GM19351 (cell line): Measurements from ENCODE around the gene SLC30A3.
"Not testable (repeated sequence)": the region's sequence is repeated elsewhere in the genome, so short reads cannot be mapped to it uniquely, and the experiment has no call there.

ENCODE experiments used
- ATAC-seq: cut with Tn5 transposase; IDR thresholded peaks from one replicate; pipeline ENCODE4 v1.9.1; 2021; ENCODE audit warnings: mild to moderate bottlenecking, moderate library complexity; ENCODE audit not compliant: unreplicated experiment

SLC30A3 gene

GRCh38 chr2:27262379-27263286, at the start of gene SLC30A3:
TSS of gene SLC30A3 (minus strand) at chr2:27263047. CDS start at chr2:27262906, 141 bp downstream.
- ATAC-seq: peak; percentile 63

GRCh38 chr2:27312152-27312551, 49.3 kb upstream of the SLC30A3 start:
- no peak for ATAC-seq

- ATAC-seq: no peak
These were observed 46.8 kb upstream of the SLC30A3 start for GRCh38 chr2:27309651-27310050.

- ATAC-seq: no peak
These were observed 45.6 kb upstream of the SLC30A3 start, which contains the start of gene UCN for GRCh38 chr2:27308359-27308881. TSS of gene UCN (minus strand) at chr2:27308445. CDS start at chr2:27307895, 550 bp downstream.

- no peak for ATAC-seq
These were observed 44.9 kb upstream of the SLC30A3 start for GRCh38 chr2:27307545-27308358.

GRCh38 chr2:27307287-27307544, 44.4 kb upstream of the SLC30A3 start:
- no peak for ATAC-seq

- ATAC-seq: no peak
These were observed 43.9 kb upstream of the SLC30A3 start for GRCh38 chr2:27306573-27307286.

- no peak for ATAC-seq
These were observed 43.3 kb upstream of the SLC30A3 start for GRCh38 chr2:27306136-27306535.

- ATAC-seq: no peak
These were observed 42.7 kb upstream of the SLC30A3 start for GRCh38 chr2:27305516-27305915.

- ATAC-seq: no peak
These were observed 41.8 kb upstream of the SLC30A3 start for GRCh38 chr2:27304488-27305240.

- no peak for ATAC-seq
These were observed 40.5 kb upstream of the SLC30A3 start for GRCh38 chr2:27303093-27304025.

GRCh38 chr2:27300606-27301005, 37.8 kb upstream of the SLC30A3 start:
- not testable (repeated sequence) for ATAC-seq

GRCh38 chr2:27298391-27299080, 35.7 kb upstream of the SLC30A3 start:
- ATAC-seq: no peak

- no peak for ATAC-seq
These were observed 34.3 kb upstream of the SLC30A3 start for GRCh38 chr2:27297195-27297594.

GRCh38 chr2:27296481-27296880, 33.6 kb upstream of the SLC30A3 start:
- ATAC-seq: no peak

- no peak for ATAC-seq
These were observed 32.1 kb upstream of the SLC30A3 start for GRCh38 chr2:27294928-27295327.

GRCh38 chr2:27291865-27292264, 29.0 kb upstream of the SLC30A3 start:
- no peak for ATAC-seq

GRCh38 chr2:27290549-27290948, 27.7 kb upstream of the SLC30A3 start:
- no peak for ATAC-seq

GRCh38 chr2:27288610-27289009, 25.8 kb upstream of the SLC30A3 start:
- ATAC-seq: no peak
